ENCODE data around the gene CMA1. TPM values are rescaled to one million over a fixed set of nuclear protein-coding genes. Genes with fewer than 3 reads are reported as not detected.
"Not testable (repeated sequence)": the region's sequence is repeated elsewhere in the genome, so short reads cannot be mapped to it uniquely, and the experiment has no call there.

The CMA1 gene
- total RNA-seq, 1 donor from 2014 or later = not detected

- Mint-ChIP-seq H3K27ac (ENCODE audit: unreplicated experiment) (no peak overlapping the region), H3K9me3 (ENCODE audit: unreplicated experiment) (no peaks in the 10 kb centered on the region), H3K4me3 (ENCODE audit: unreplicated experiment) (no peak overlapping the region), H3K36me3 (ENCODE audit: low read depth, unreplicated experiment) (peaks cover 5% of the 10 kb centered on the region), H3K4me1 (ENCODE audit: unreplicated experiment) (no peaks in the 10 kb centered on the region), H3K27me3 (ENCODE audit: unreplicated experiment) (peaks cover 7% of the 10 kb centered on the region)
- DNase-seq (ENCODE audit: low spot score) = no peak
- no peak for TF ChIP-seq CTCF (IDR thresholded peaks at IDR 0.05; ENCODE audit: unreplicated experiment)
Measured at GRCh38 chr14:24506443-24506842, 1.6 kb downstream of the CMA1 start.

GRCh38 chr14:24504425-24504950, 3.6 kb downstream of the CMA1 start:
- DNase-seq (ENCODE audit: low spot score) = no peak
- H3K36me3 Mint-ChIP-seq (ENCODE audit: low read depth, unreplicated experiment) = peaks cover 5% of the 10 kb centered on the region
- no peaks in the 10 kb centered on the region for H3K9me3 Mint-ChIP-seq (ENCODE audit: unreplicated experiment)
- H3K27ac Mint-ChIP-seq (ENCODE audit: unreplicated experiment) = no peak overlapping the region
- peaks cover 5% of the 10 kb centered on the region for H3K4me1 Mint-ChIP-seq (ENCODE audit: unreplicated experiment)
- TF ChIP-seq CTCF (IDR thresholded peaks at IDR 0.05; ENCODE audit: unreplicated experiment) = no peak
- H3K27me3 Mint-ChIP-seq (ENCODE audit: unreplicated experiment) = peaks cover 7% of the 10 kb centered on the region
- H3K4me3 Mint-ChIP-seq (ENCODE audit: unreplicated experiment) = no peak overlapping the region

- not testable (repeated sequence) for H3K36me3 Mint-ChIP-seq (ENCODE audit: low read depth, unreplicated experiment); H3K27me3 Mint-ChIP-seq (ENCODE audit: unreplicated experiment); H3K9me3 Mint-ChIP-seq (ENCODE audit: unreplicated experiment); H3K4me3 Mint-ChIP-seq (ENCODE audit: unreplicated experiment); H3K4me1 Mint-ChIP-seq (ENCODE audit: unreplicated experiment); H3K27ac Mint-ChIP-seq (ENCODE audit: unreplicated experiment); DNase-seq (ENCODE audit: low spot score)
Measured at GRCh38 chr14:24491586-24492408, 16.3 kb downstream of the CMA1 start.

- H3K36me3 Mint-ChIP-seq (ENCODE audit: low read depth, unreplicated experiment) = peaks cover 2% of the 10 kb centered on the region
- H3K27me3 Mint-ChIP-seq (ENCODE audit: unreplicated experiment) = no peaks in the 10 kb centered on the region
- no peak for DNase-seq (ENCODE audit: low spot score)
- H3K4me1 Mint-ChIP-seq (ENCODE audit: unreplicated experiment) = peaks cover 3% of the 10 kb centered on the region
- H3K4me3 Mint-ChIP-seq (ENCODE audit: unreplicated experiment) = no peak overlapping the region
- H3K27ac Mint-ChIP-seq (ENCODE audit: unreplicated experiment) = no peak overlapping the region
- H3K9me3 Mint-ChIP-seq (ENCODE audit: unreplicated experiment) = peaks cover 2% of the 10 kb centered on the region
- no peak for TF ChIP-seq CTCF (IDR thresholded peaks at IDR 0.05; ENCODE audit: unreplicated experiment)
Measured at GRCh38 chr14:24483604-24484252, 24.3 kb downstream of the CMA1 start.

- not testable (repeated sequence) for H3K4me1 Mint-ChIP-seq (ENCODE audit: unreplicated experiment); H3K9me3 Mint-ChIP-seq (ENCODE audit: unreplicated experiment); H3K27me3 Mint-ChIP-seq (ENCODE audit: unreplicated experiment); H3K27ac Mint-ChIP-seq (ENCODE audit: unreplicated experiment); DNase-seq (ENCODE audit: low spot score); H3K36me3 Mint-ChIP-seq (ENCODE audit: low read depth, unreplicated experiment); H3K4me3 Mint-ChIP-seq (ENCODE audit: unreplicated experiment)
Measured at GRCh38 chr14:24482699-24483303, 25.3 kb downstream of the CMA1 start.
